ENCODE results near the gene NDUFB5.

- TF ChIP-seq ZFP3 (tag by site-specific recombination; IDR thresholded peaks at IDR 0.05; ENCODE audit: low read depth), result no peak
- no peak for TF ChIP-seq CTCF (tag by site-specific recombination; IDR thresholded peaks at IDR 0.05)
- no peak for TF ChIP-seq TCF7L2 (IDR thresholded peaks at IDR 0.05; ENCODE audit: borderline replicate concordance, low read depth, low read length)
- TF ChIP-seq INSM2 (tag by site-specific recombination; IDR thresholded peaks at IDR 0.05), result no peak
- TF ChIP-seq ATF2 (tag by site-specific recombination; IDR thresholded peaks at IDR 0.05; ENCODE audit: low read depth), result no peak
- no peak for TF ChIP-seq MZF1 (tag by site-specific recombination; IDR thresholded peaks at IDR 0.05; ENCODE audit: borderline replicate concordance)
- no peak for TF ChIP-seq REST (tag by site-specific recombination; IDR thresholded peaks at IDR 0.05)
- no peak for TF ChIP-seq KLF9 (tag by site-specific recombination; IDR thresholded peaks at IDR 0.05; ENCODE audit: low read depth)
- no peak for TF ChIP-seq ZSCAN30 (tag by site-specific recombination; IDR thresholded peaks at IDR 0.05)
- TF ChIP-seq ZNF248 (tag by site-specific recombination; IDR thresholded peaks at IDR 0.05), result no peak
- no peak for TF ChIP-seq ZBTB44 (tag by site-specific recombination; IDR thresholded peaks at IDR 0.05)
- no peak for TF ChIP-seq ZNF391 (tag by site-specific recombination; IDR thresholded peaks at IDR 0.05; ENCODE audit: borderline replicate concordance, low read depth)
- TF ChIP-seq ZBTB20 (tag by site-specific recombination; IDR thresholded peaks at IDR 0.05), result no peak
- no peak for TF ChIP-seq PBX3 (CRISPR knock-in tag; IDR thresholded peaks at IDR 0.05)
These were observed 45.7 kb upstream of the NDUFB5 start for GRCh38 chr3:179558742-179559364.

All from HEK293 (cell line).